ENCODE results near the gene EPHA7.

The EPHA7 gene

GRCh38 chr6:93294879-93295278 lies 124.5 kb downstream of the EPHA7 start (continued):
- TF ChIP-seq, protein P1, sequence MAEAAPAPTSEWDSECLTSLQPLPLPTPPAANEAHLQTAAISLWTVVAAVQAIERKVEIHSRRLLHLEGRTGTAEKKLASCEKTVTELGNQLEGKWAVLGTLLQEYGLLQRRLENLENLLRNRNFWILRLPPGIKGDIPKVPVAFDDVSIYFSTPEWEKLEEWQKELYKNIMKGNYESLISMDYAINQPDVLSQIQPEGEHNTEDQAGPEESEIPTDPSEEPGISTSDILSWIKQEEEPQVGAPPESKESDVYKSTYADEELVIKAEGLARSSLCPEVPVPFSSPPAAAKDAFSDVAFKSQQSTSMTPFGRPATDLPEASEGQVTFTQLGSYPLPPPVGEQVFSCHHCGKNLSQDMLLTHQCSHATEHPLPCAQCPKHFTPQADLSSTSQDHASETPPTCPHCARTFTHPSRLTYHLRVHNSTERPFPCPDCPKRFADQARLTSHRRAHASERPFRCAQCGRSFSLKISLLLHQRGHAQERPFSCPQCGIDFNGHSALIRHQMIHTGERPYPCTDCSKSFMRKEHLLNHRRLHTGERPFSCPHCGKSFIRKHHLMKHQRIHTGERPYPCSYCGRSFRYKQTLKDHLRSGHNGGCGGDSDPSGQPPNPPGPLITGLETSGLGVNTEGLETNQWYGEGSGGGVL (tag by site-specific recombination; IDR thresholded peaks at IDR 0.05): no peak

DNA sequence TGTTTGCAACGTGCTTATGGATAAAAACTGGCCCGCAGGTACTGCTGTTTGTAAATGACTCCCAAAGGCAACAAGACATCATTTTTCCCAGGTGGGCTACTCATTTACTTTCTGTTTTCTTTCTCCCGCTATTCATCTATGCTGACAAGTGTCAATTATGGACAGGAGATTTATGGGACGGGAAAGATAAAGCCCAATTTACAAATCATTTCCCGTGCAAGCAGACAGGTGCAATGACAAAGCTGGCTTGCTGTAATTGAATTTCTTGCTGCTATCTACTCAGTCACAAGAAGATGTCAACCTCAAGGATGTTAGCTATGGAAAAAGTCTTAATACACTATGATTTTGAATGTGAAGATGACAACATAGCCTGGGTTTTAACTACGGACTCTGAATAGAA lies 125.5 kb downstream of the EPHA7 start:
- CTCF ChIA-PET: interaction anchor here (0.6 to 0.9 kb wide), 2 partner anchors 129 to 393 kb away, joined by 4 read pairs; no protein-coding TSS in a partner anchor
- Histone ChIP-seq H3K36me3 (ENCODE audit: control insufficient read depth in 2 of 2, insufficient read depth in 1 of 2, low read length in 2 of 2) (no peaks in the 10 kb centered on the region), H3K27ac (ENCODE audit: extremely low read depth, low read depth, low read length) (no peak overlapping the region), H3K4me3 (ENCODE audit: low read depth, low read length) (no peak overlapping the region), H3K4me1 (ENCODE audit: control insufficient read depth, insufficient read depth, low read length) (peaks cover 28% of the 10 kb centered on the region), H3K9me3 (ENCODE audit: control insufficient read depth, insufficient read depth, low read depth, low read length) (no peaks in the 10 kb centered on the region)
- TF ChIP-seq ZNF561 (tag by site-specific recombination; IDR thresholded peaks at IDR 0.05; ENCODE audit: borderline replicate concordance) (no peak), IKZF3 (tag by site-specific recombination; IDR thresholded peaks at IDR 0.05) (0 out of 2 replicates have a peak, but pooled peaks have one; percentile 7), SCRT2 (tag by site-specific recombination; IDR thresholded peaks at IDR 0.05) (peak; percentile 8; the same call in 1 of the 2 replicates), TCF7L2 (IDR thresholded peaks at IDR 0.05; ENCODE audit: borderline replicate concordance, low read depth, low read length) (0 out of 2 replicates have a peak, but pooled peaks have one; percentile 26)
- POLR2A ChIA-PET: no interaction called here

- no peak overlapping the region for H3K27ac ChIP-seq (ENCODE audit: extremely low read depth, low read depth, low read length)
- POLR2A ChIA-PET: no interaction called here
- TF ChIP-seq ZNF214 (tag by site-specific recombination; IDR thresholded peaks at IDR 0.05; ENCODE audit: borderline replicate concordance): no peak
- 0 out of 2 replicates have a peak, but pooled peaks have one; percentile 18 for TF ChIP-seq ZBTB44 (tag by site-specific recombination; IDR thresholded peaks at IDR 0.05)
- TF ChIP-seq PRDM6 (tag by site-specific recombination; IDR thresholded peaks at IDR 0.05): peak; percentile 35; the same call in 1 of the 2 replicates
- TF ChIP-seq FEZF1 (tag by site-specific recombination; IDR thresholded peaks at IDR 0.05): peak; percentile 90
- TF ChIP-seq ZNF501 (tag by site-specific recombination; IDR thresholded peaks at IDR 0.05): no peak
- TF ChIP-seq GLI4 (tag by site-specific recombination; IDR thresholded peaks at IDR 0.05): no peak
- TF ChIP-seq, protein P2, sequence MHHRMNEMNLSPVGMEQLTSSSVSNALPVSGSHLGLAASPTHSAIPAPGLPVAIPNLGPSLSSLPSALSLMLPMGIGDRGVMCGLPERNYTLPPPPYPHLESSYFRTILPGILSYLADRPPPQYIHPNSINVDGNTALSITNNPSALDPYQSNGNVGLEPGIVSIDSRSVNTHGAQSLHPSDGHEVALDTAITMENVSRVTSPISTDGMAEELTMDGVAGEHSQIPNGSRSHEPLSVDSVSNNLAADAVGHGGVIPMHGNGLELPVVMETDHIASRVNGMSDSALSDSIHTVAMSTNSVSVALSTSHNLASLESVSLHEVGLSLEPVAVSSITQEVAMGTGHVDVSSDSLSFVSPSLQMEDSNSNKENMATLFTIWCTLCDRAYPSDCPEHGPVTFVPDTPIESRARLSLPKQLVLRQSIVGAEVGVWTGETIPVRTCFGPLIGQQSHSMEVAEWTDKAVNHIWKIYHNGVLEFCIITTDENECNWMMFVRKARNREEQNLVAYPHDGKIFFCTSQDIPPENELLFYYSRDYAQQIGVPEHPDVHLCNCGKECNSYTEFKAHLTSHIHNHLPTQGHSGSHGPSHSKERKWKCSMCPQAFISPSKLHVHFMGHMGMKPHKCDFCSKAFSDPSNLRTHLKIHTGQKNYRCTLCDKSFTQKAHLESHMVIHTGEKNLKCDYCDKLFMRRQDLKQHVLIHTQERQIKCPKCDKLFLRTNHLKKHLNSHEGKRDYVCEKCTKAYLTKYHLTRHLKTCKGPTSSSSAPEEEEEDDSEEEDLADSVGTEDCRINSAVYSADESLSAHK (tag by site-specific recombination; IDR thresholded peaks at IDR 0.05): no peak
- no peak for TF ChIP-seq ZNF701 (tag by site-specific recombination; IDR thresholded peaks at IDR 0.05)
- TF ChIP-seq, protein P3, sequence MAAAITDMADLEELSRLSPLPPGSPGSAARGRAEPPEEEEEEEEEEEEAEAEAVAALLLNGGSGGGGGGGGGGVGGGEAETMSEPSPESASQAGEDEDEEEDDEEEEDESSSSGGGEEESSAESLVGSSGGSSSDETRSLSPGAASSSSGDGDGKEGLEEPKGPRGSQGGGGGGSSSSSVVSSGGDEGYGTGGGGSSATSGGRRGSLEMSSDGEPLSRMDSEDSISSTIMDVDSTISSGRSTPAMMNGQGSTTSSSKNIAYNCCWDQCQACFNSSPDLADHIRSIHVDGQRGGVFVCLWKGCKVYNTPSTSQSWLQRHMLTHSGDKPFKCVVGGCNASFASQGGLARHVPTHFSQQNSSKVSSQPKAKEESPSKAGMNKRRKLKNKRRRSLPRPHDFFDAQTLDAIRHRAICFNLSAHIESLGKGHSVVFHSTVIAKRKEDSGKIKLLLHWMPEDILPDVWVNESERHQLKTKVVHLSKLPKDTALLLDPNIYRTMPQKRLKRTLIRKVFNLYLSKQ (tag by site-specific recombination; IDR thresholded peaks at IDR 0.05; ENCODE audit: borderline replicate concordance): no peak
- no peaks in the 10 kb centered on the region for H3K36me3 ChIP-seq (ENCODE audit: control insufficient read depth in 2 of 2, insufficient read depth in 1 of 2, low read length in 2 of 2)
- H3K4me3 ChIP-seq (ENCODE audit: low read depth, low read length): no peak overlapping the region
- H3K4me1 ChIP-seq (ENCODE audit: control insufficient read depth, insufficient read depth, low read length): peaks cover 28% of the 10 kb centered on the region
- CTCF ChIA-PET: interaction anchor here (0.6 to 0.9 kb wide), 2 partner anchors 130 to 393 kb away, joined by 4 read pairs; no protein-coding TSS in a partner anchor
- H3K9me3 ChIP-seq (ENCODE audit: control insufficient read depth, insufficient read depth, low read depth, low read length): no peaks in the 10 kb centered on the region
Observed at GRCh38 chr6:93293460-93293859, 125.9 kb downstream of the EPHA7 start.
